HG03469 (cell line): Measurements from ENCODE around the gene SIX3.

ENCODE experiments used
- ATAC-seq: cut with Tn5 transposase; IDR thresholded peaks from one replicate; pipeline ENCODE4 v1.9.1; 2021; ENCODE audit warnings: mild to moderate bottlenecking, moderate library complexity, moderate number of reproducible peaks; ENCODE audit not compliant: unreplicated experiment

SIX3 gene

DNA sequence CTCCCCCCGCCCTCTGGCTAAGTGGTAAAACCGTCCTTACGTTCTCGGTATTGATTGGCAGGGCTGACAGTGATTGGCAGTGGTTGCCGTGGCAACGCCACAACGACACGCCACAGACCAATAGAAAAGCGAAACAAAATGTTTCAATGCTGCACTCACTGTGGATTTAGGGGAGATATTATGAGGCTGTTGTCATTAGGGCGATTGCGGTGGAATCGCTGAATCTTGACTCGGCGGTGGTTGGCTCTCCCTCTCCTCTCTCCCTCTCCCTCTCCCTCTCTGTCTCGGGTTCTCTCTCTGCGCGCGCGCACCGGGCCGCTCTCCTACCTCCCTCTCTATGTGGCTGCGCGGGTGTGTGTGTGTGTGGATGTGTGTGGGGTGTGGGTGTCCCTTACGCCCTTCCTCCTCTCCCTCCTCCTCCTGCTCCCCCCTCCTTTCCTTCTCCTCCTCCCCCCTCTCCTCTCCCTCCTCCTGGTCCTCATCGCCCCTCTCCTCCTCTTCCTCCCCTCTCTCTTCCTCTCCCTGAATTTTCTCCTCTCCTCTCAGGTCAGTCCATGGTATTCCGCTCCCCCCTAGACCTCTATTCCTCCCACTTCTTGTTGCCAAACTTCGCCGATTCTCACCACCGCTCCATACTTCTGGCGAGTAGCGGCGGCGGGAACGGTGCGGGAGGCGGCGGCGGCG, at the start of gene SIX3:
TSS of gene SIX3 (plus strand) at position 152 of the 684 bp plus-strand sequence. CDS start at position 555, 403 bp downstream.
- no peak for ATAC-seq

DNA sequence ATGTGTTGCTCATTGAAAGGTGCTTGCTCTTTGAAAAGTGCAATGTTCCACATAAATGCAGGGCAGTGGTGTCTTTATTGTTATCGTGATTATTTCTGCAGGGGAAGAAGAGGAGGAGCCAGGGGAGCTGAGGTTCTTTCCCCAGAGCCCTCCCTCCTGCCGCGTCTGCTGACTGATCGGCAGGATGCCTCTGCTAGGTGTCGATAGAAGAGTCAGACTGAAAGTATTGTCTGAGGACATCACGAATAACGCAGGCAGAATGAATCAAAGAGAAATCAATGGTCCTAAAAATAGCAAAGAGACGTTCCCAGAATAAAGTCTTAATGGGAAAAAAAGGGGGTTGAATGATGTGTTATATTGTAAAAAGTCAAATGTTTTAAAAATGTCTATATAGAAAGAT, 47.4 kb upstream of the SIX3 start:
- ATAC-seq: no peak

DNA sequence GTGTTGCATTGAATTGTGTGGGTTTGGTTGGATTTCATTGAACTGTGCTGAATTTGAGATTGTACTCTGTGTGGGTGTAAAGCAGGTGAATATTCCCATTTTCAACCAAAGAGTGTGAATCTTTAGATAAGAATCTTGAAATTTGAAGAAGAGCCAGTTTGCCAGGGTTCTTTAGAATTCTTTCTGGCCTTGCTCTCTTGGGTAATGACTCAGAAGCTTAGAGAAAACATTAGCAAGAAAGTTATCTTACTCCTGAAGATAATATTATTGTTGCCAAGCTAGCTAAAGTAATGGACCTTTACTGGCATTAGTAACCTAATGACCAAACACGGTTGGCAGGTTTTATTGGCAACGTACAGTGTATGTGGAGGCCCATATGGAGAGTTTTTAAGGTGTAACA, 46.4 kb upstream of the SIX3 start:
- ATAC-seq: no peak

DNA sequence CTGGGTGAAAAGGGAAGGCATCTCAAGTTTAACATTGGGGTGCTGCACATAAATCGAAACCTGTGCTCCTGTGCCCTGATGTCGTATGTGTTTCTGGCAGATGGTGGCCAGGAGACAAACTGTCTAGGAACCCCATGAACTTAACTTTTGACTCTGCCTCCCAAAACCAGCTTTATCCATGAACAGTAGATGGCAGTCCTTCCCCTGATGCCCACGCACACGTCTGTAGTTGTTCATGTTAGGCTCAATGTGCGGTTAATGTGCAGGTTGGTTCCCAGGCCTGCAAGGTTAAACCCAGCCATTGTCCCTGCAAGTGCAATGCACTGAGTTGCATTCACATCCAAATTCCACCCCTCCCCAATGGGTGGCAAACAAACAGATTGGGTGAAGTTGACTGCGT, 44.1 kb upstream of the SIX3 start:
- ATAC-seq: no peak

DNA sequence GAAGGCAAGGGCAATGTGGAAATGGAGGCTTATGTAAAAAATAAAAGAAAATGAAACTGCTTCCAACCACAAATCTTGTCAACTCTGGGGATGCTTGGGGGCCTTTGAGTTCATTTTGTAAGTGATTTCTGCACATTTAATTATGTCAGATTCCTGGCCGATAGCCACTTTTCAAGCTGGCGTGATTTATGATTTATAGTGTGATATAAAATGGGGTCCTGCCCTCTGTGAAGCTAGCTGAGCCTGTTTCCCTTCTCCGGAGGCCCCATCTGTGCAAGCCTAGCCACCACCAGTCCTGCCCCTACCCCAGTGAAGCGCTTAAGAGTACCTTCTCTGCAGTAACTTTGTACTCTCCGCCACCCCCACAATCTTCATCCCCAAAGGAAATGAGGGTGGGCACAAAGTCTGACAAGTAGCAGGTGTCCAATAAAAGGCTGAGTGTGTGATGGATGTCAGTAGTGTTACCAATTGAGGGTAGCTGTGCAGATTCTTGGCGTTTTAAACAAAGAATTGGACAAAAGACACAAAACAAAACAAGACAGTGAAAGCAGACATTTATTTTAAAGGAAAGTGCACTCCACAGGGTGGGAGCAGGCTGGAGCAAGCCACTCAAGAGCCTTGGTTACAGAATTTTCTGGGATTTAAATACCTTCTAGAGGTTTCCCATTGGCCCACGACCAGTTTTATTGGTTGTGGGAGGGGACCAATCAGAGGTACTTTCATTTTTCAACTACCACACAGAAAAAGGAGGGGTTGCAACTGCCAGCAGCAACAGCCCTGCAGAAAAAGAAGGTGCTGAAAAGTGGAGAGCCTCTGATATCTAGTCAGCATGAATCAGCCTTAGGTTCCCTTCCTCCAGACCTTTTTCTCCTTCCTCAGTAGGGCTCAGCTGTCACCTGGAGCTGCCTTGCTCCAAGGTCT, 39.0 kb upstream of the SIX3 start:
- no peak for ATAC-seq

DNA sequence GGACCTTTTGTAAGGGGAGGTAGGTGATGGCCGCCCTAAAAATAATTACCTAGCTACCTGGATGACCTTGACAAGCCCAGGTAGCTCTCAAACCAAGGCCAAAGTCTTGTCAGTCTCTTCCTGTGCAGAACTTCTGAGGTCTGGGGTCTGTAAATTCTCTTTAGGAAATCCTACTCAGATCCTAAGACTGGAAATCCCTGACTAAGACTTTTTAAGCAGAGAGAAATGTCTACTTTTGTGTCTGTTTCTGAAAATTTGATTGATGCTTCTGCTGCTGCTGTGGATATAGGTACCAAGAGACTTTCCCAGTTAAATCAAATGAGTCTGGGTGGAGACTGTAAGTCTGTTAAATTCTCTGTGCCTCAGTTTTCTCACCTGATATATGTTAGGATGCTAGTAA, 36.9 kb upstream of the SIX3 start:
- ATAC-seq: no peak

DNA sequence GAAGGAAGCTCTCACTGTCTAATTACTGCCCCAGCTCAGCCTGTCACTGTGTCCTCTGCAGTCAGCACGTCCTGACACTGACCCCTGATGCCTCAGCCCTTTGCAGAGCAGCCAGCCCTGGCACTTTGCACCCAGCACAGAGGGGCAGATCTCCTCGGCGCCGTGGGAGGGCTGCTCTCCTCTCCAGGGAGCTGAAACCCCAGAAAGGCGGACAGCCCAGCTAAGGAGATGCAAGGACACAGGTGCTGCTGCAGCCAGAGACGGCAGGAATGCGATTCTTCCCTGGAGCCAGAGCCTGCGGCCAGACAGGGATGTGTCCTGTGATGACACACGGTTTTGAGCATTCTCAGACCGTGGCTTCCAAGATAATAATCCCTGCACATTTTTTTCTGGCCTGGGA, 34.5 kb upstream of the SIX3 start:
- ATAC-seq: no peak

DNA sequence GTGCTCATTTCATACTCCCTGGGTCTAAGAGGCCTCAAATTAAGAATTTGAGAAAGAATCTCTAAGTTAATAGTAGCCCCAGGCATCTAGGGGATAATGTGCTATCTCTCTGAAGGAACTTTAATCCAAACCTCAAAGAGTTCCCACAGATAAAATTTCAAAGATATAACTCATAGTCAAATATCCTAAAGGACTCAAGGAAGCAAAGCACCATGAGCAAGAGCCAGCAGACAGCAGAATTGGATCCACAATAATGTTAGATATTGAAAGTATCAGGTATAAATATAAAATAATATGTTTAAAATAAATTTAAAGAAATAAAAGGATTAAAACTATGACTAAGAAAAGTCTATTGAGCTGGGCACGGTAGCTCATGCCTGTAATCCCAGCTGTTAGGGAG, 31.7 kb upstream of the SIX3 start:
- ATAC-seq: no peak

DNA sequence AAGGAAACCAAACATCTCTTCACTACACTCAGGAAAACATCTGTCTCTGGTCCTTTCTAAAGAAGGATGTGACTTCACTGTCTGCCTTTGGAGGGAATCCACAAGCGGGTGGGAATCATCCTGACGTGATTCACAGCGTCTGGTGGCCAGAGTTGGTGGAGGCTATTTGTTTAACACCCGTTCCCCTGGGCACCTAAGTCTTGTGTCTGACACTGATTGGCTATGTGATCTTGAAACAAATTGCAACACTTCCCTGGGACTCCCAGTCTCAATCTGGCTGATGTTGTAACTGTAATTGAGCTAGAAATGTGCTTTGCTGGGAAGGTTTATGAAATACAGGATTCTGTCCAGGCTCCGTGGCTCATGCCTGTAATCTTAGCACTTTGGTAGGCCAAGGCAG, 28.8 kb upstream of the SIX3 start:
- ATAC-seq: no peak

DNA sequence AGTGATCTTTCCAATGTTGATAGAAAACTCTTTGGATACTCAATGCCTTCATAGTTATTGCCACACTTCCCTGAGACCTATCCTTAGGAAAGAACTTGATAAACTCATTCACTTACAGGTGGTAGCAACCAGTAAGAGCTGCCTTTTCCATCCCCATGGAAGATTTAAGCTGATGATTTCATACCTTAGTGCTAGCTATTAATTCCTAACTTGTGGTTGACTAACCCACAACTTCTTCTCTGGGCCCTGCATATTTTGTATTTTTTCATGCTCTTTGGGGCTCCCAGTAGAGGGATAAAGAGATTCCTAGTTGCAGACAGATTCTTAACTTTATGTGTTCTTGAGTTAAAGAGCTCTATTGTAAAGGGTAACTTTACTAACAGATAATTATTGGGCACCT, 25.2 kb upstream of the SIX3 start:
- no peak for ATAC-seq

DNA sequence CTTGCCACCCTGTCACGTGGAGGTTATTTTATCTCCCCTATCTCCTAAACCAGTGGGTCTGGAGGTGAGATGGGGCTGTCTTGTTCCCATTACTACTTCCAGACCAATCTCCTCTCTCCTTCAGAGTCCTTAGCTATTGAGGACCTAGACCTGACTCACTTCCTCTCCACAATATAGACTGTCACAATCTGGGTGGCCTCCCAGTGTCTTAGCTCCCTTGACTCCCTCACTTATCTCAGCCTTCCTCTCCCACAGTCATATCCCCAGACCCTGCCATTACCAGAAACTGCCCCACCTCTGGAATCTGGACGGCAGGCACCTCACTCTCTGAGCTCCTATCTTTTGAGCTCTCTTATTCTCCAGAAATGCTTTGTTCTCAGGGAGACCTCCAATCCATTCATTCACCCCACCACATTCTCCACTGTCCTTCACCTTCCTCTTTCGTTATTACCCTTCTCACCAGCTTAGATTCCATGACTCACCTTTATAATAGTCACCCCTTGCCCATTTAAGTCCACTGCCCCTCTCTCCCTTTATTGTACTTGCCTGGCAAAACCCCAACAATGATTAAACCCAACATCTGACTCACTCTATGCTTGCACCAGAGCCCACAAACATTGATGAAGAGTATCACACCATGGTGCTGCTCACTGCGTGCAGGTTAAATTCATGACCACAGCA, 23.3 kb upstream of the SIX3 start:
- ATAC-seq: no peak

DNA sequence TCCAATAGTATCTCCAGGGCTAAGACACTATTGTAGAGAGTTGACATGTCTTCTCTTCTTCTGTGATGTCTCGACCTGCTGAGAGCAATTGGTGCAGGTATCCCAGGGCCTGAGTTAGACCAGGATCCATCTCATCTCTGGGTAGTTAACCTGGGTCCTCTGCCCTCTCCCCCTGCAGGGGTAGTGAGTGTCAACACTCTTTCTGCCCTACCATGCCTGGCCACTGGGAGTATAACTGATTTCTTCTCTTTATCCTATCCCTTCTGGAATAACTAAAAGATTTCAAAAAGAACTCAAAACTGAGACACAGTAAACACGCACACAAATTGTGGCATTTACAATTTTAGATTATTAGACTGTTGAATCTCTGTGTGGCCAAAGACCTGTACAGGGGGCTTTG, 20.8 kb upstream of the SIX3 start:
- ATAC-seq: no peak

DNA sequence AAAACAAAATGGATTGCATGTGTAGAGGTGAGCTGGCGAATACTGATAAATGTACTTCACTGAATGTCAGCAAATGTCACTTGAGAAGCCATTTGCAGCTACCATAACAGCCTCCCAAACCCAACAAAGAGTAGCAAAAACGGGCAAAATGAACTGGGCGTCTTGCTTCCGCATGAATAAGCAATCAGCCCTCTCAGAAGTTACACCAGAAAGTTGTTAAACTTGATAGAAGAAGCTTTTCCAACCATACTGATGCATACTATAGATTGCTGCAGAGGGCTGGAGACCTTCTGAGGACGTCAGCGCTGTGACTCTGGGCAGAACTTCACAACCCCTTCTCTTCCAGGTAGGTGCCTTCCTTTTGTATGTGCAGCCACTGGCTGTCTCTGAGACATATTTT, 18.7 kb upstream of the SIX3 start:
- no peak for ATAC-seq

DNA sequence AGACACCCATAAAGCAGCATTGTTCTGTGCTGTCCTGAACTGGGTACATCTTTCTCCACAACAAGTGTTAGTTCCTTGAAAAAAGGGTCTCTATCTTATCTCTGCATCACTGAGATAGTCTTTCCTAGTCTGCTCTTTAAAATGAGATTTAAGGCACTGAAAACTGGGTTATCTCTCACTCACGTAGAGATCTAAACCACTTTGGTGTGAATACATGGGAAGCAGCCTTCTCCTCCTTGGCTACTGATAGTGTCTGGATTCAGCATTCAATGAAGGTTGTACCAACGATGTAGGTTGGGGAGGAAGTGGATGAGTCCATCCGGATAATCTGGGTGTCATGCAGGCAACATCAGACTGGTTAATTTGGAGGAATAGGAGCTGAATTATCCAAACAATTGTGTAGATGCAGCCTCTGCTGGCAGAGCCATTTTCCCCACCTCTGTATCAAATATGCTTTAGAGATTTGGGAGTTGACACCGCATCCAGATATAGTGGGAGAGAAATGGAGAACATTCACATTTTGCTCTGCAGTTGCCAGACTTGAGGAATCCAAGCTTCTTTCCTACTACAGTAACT, 15.9 kb upstream of the SIX3 start:
- no peak for ATAC-seq

DNA sequence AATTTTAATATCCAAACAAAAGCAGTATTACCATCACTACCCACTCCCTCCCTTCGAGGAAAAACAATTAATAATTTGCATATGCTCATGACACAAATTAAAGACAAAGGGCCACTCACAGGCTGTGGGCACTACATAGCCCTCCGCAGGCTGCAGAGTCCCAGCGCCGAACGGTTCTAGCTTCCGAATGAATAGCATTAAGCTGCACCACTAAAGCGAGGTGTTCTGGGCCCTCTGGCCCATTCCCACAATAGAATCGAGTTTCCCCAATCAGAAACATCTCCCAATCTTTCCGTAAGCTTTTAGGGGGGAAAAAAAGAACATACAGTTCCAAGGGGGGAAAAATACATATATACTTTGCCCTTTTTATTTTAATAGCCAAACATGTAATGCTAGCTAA, 14.5 kb upstream of the SIX3 start:
- ATAC-seq: no peak

DNA sequence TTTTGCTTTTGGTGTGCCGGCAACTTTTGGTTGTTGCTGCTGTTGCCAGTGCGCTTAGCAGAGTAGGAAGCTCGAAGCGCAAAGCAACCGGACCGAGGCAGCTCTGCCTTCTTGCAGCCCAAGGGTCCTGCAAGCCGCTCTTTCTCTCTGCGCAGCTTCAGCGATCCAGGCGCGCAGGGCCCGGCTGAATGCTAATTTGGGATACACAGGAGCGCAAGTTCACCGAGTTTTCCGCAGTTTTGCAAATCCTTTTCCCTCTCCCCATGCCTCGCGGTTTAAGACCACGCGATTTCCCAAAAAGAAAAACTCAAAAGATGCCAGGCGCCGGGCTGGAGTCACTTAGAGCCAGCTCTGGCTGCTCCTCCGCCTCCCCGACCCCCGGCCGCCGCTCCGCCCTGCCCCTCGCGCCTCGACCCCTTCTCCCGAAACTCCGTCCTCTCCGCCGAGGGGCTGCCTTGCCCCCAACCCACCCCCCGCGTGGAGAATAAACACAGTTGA, 13.5 kb upstream of the SIX3 start:
- no peak for ATAC-seq

DNA sequence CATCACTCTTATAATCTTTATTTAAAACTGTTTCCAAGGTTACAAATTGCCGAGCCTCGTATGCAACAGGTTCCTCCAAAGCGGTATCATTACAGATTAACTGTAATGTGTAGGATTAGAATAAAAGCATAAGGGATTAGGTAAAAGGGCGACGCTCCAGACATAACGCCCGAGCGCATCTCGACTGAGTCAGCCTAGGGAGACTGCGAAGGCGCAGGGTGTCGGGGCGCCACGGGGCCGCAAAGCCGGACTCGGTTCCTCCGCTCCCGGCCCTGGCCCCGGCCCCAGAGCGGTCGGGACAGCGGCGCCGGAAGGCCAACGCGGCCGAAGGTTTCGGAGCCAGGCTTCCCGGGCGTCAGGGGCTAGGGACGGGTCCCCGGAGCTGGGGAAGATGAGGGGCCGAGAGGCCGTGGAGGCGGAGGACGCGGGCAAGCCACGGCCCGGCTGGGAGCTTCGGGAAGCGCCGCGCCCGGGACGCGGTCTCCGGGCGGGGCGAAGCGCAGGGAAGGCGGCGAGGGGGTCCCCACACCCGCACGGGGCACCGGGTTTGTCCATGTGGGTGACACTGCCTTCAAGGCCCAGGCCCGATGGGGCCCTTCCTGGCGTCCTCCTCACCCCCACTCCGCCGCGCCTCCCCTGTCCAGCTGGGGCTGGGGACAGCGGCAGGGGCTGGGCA, 12.9 kb upstream of the SIX3 start:
- no peak for ATAC-seq

DNA sequence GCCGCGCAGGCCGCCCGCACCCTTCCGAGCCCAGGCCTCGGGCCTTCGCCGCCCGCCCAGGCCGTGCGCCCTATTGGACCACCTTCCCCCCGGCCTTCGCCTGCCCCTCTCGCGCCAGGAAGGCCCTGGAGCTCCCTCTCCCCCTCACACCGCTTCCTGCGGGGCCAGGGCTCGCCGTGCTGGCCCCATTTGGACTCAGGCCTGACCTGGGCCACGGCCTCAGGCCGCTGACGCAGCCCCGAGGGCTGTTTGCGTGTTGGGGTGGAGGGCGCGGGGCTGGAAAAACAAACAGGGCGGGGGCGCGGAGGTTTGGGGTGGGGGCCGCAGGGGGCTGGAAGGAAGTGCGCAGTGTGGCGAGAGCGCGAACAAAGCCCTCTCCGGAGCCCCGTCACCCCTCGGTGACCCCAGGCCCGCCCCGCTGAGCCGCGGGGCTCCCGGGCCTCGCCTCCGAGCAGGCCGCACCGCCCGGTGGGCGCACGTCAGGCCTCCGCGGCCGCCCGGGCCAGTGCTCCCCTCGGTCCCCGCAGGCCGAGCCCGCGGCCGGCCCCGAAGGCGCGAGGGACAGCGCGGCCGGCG, 12.3 kb upstream of the SIX3 start:
- ATAC-seq: no peak

DNA sequence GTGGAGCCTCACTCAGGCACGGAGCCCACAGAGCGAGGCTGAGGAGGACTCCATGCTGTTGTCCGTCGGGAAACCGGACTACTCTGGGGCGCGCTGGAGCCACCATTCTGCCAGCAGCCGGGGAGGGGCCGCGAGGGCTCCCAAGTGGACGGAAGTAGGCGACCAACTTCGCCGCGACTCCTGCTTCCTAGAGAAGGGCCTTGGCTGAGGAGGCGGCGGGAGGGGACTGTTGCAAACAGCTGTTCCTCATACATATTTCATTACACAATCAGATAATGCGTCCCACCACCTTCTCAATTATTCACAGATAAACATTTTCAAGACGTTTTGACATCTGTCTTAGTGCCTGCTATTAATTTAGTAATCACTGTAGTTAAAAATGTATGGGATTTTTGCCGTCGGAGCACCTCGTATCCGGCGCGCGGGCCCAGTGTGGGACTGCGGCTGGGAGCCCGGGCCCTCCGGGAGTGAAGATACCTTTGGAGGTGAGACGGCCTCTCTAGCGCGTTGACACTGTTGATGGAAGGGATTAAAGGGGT, 11.7 kb upstream of the SIX3 start:
- no peak for ATAC-seq
